ENCODE results near the gene PAPOLB. TPM values are rescaled to one million over a fixed set of nuclear protein-coding genes. Genes with fewer than 3 reads are reported as not detected.

The PAPOLB gene
- total RNA-seq, 1 experiment from 2014 or later, result 0.13 TPM

- Histone ChIP-seq H3K9ac (ENCODE audit: extremely low read depth, insufficient read length, low read length) (no peak overlapping the region), H2BK12ac (ENCODE audit: insufficient read length, low read depth, low read length) (no peak overlapping the region), H2BK120ac (ENCODE audit: low read depth, low read length, poor library complexity, severe bottlenecking) (no peak overlapping the region), H3T11ph (ENCODE audit: low read length) (no peak overlapping the region), H4K8ac (replicated peaks; ENCODE audit: insufficient read length, low read depth, low read length) (no peak overlapping the region), H3K23ac (ENCODE audit: insufficient read length, low read depth, low read length) (no peak overlapping the region), H3K79me2 (ENCODE audit: insufficient read depth, low read length) (no peaks in the 10 kb centered on the region), H3K18ac (ENCODE audit: insufficient read length, low read depth, low read length) (no peak overlapping the region), H3K4ac (ENCODE audit: low read depth, low read length) (no peak overlapping the region), H3K27ac (ENCODE audit: insufficient read length, low read depth, low read length) (no peak overlapping the region), H2BK15ac (ENCODE audit: low read depth, low read length) (no peak overlapping the region), H3K4me2 (ENCODE audit: insufficient read depth, insufficient read length, low read length) (no peak overlapping the region), H4K91ac (ENCODE audit: insufficient read length, low read depth, low read length) (no peak overlapping the region), H3K14ac (ENCODE audit: insufficient read depth, low read length) (no peak overlapping the region), H2BK5ac (ENCODE audit: insufficient read length, low read length) (no peak overlapping the region), H3K23me2 (ENCODE audit: insufficient read length, low read depth, low read length, poor library complexity, severe bottlenecking) (no peaks in the 10 kb centered on the region), H3K4me1 (ENCODE audit: insufficient read depth, low read length) (no peaks in the 10 kb centered on the region), H2AK5ac (ENCODE audit: insufficient read length, low read length) (no peak overlapping the region), H2AFZ (ENCODE audit: low read length) (no peak overlapping the region), H2BK20ac (ENCODE audit: low read depth, low read length, poor library complexity, severe bottlenecking) (no peak overlapping the region), H3K27me3 (ENCODE audit: insufficient read depth, low read length) (no peaks in the 10 kb centered on the region), H3K9me3 (ENCODE audit: control insufficient read depth, low read depth, low read length) (no peaks in the 10 kb centered on the region), H3K56ac (ENCODE audit: insufficient read length, low read depth, low read length) (no peak overlapping the region), H4K5ac (ENCODE audit: insufficient read length, low read depth, low read length) (no peak overlapping the region), H3K79me1 (ENCODE audit: insufficient read depth, low read depth, low read length, poor library complexity, severe bottlenecking) (no peaks in the 10 kb centered on the region), H4K20me1 (ENCODE audit: control insufficient read depth, insufficient read depth, insufficient read length) (no peaks in the 10 kb centered on the region)
- DNase-seq, result no peak
- WGBS (ENCODE audit: extremely low coverage, insufficient read length, low lambda C conversion rate), result no CpG with 5 or more reads among the region's 16 CpGs
- TF ChIP-seq CTCF (conservative IDR thresholded peaks at IDR 0.05), result no peak
- no peak overlapping the region for H3K4me3 Mint-ChIP-seq
- H3K9me3 Mint-ChIP-seq, result no peaks in the 10 kb centered on the region
- H3K27me3 Mint-ChIP-seq (ENCODE audit: low read depth), result peaks cover 2% of the 10 kb centered on the region; the same call in 1 of the 2 replicates
- no peak overlapping the region for H3K27ac Mint-ChIP-seq
- no peaks in the 10 kb centered on the region for H3K36me3 Mint-ChIP-seq (ENCODE audit: insufficient read depth in 1 of 3, low read depth in 3 of 3)
- H3K4me1 Mint-ChIP-seq, result peaks cover 0 to 7% of the 10 kb centered on the region in 2 experiments; a peak in 3 of 4 replicates
Measured at GRCh38 chr7:4840079-4840501, 21.7 kb downstream of the PAPOLB start.

All from H9 (cell line).